CD4-positive, alpha-beta T cell treated with Interleukin-17A for 1 hour (primary cell): ENCODE data around the gene DOCK10.
"Not testable (repeated sequence)": the region's sequence is repeated elsewhere in the genome, so short reads cannot be mapped to it uniquely, and the experiment has no call there.

Experiments
- DNase-seq: peaks from one replicate; pipeline ENCODE4 v3.0.0-alpha.2; 2020

DOCK10 gene

GRCh38 chr2:225041851-225042799 lies at the start of gene DOCK10:
Gene DOCK10, minus strand, starts transcription at chr2:225042468. Its CDS starts 94 bp downstream, at chr2:225042374.
- peak; percentile 56 for DNase-seq

GRCh38 chr2:225091336-225091735 lies 49.1 kb upstream of the DOCK10 start:
- DNase-seq, result no peak

DNA sequence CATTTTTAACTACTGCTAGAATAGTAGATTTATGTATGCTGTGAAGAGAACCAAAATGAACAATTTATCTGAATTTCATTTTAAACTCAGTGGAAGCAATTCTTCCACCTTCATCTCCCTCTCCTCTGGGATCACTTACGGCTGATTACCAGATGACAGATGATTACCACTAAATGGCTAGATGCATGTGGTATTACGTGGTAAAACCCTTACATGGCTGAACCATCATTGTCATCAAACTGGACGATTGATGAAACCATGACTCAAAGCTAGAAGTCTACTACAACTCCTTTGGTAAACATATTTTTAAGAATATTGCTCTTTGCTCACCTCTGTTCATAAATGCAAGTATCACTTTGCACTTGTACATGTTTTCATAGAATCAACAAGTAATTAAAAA lies 48.5 kb upstream of the DOCK10 start:
- no peak for DNase-seq

- no peak for DNase-seq
Measured at GRCh38 chr2:225086915-225087314, 44.6 kb upstream of the DOCK10 start.

DNA sequence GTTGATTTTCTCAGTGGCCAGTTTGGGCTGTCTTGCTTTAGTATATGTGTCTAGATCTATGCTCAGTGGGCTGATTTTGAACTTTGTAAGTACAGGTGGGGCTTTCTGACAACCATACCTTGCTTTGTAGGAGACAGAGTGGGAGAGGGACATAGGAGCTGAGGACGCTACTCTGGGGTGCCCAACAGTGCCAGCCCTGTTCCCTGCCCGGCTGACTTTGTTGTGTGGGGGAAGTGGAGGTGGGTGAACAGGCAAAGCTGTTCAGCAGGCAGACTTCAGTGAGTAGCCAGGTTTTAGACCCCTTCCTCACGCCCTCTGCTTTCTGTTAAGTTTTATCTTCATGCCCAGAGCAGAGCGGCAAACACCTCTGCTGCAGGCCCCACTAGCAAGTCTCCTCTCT lies 44.2 kb upstream of the DOCK10 start:
- DNase-seq, result no peak

DNA sequence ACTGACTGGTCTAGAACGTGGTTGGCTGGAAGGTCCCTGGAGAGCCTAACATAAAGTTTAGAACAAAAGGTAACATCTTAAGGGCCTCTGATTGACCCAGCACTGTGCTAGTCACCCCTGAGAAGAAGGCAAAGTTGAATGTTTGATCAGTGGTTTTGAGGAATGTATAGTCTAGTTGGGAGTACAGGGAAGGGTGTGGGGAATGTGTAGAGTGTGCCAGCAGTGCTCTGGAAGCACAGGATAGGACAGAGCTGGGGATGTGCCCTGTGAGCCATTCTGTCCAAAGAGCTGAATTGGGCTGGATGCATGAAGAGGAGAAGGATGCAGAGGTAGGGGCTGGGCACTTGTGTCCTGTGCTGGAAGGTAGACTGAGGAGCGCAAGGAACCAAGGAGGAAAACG lies 41.0 kb upstream of the DOCK10 start:
- no peak for DNase-seq

DNA sequence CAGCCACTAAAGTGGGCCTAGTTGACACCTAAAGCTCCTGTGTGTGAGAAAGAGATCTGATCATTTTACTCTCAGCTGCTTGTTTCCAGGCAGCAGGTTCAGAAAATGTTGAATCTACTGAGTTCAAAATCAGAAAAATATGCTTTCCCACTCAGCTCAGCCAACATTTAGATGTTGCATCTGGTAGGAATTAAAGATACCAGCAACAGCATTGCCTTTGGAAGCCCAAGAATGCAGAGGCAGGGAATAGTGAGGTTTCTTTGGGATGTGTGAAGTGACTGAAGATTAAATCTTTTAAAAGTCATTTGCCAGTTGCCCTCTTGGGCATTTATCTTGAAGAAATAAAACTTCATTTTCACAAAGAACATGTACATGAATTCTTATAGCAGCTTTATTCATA lies 33.9 kb upstream of the DOCK10 start:
- DNase-seq, result no peak

DNA sequence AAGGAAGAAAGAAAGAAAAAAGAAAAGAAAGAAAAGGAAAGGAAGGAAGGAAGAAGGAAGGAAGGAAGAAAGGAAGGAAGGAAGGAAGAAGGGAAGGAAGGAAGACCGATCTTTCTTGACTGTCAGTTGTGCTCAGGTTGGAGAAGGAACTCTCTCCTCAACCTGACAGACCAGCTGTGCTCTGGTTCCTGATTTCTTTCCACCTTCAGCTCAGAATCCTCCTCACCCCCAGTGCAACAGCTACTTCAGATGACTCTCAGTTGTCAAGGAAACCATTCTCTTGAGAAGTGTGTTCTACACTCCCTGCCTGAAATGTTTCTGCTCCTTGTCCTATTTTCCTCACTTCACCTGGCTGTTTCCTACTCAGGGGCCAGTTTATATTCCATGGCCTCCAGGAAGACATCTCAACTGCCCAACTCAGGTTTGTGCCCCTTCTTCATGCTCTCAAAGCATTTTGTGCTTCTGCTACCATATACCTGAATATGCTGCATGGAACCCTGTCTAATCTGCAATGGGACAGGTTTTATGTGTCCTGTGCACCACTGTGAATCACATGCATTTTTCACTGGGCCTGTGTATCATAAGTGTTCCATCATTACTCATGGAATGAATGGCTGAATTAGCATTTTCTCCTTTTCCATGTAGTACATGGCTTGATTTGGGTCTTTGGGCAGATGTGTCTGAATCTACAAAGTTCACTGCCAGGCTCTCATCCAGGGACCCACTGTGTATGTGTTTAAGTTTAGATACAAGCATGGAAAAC lies 32.8 kb upstream of the DOCK10 start:
- no peak for DNase-seq

GRCh38 chr2:225074366-225074765 lies 32.1 kb upstream of the DOCK10 start:
- DNase-seq, result no peak

GRCh38 chr2:225073198-225073597 lies 30.9 kb upstream of the DOCK10 start:
- no peak for DNase-seq

GRCh38 chr2:225072444-225072843 lies 30.2 kb upstream of the DOCK10 start:
- no peak for DNase-seq

DNA sequence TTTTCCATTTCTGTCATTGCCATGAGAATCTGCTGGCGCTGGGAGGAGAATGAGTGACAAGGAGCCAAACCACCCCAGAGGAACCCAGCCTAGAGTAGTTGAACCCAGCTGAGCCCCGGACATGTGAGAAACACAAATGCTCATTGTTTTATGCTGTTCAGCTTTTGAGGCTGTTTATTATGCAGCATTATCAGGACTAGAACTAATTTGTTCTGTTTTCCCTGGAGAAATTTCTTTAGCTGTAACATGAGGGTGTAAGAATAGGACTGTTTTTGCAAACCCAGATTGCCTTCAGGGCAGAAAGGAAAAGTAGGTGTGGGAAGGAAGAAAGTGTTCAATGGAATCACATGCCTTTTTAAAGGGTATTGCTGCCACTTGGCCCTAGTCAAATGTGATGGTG lies 28.5 kb upstream of the DOCK10 start:
- no peak for DNase-seq

- DNase-seq, result no peak
Measured at GRCh38 chr2:225069966-225070365, 27.7 kb upstream of the DOCK10 start.

DNA sequence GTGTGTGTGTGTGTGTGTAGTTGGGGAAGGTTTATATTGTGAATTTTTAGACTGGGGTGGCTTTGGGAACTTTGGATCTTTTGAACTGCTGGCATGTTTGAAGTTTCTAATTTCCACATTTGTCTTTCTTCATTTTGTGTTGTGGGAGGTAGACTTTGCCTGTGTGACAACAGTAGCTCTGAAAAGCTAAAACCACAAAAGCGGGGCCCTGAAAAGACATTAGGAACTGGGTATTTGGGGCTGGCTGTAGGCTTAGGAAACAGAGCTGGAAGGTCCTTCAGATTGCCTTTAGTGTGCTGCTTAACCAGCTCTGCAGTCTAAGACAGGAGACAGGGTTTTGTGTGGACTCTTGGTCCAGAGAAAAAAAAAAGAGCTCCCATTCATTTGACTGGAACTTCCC lies 27.2 kb upstream of the DOCK10 start:
- DNase-seq, result no peak

- no peak for DNase-seq
Measured at GRCh38 chr2:225065882-225066281, 23.6 kb upstream of the DOCK10 start.

GRCh38 chr2:225064928-225065327 lies 22.7 kb upstream of the DOCK10 start:
- no peak for DNase-seq

DNA sequence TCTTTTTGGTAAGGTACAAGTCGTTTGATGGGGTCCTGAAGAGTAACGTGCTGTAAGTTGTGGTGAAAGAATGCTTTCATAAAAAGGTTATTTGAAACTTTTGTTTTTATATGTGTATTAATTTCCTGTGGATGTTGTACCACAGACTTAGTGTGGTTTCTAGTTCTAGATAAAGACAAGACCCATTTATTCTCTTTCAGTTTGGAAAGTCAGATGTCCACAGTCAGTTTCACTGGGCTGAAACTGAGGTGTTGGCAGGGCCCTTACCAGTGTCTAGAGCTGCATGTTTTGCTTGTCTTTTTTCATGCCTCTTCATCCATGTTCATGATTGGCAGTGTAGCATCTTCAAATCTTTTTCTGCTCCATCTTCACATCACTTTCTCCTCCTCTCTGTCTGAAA lies 22.1 kb upstream of the DOCK10 start:
- DNase-seq, result peak; percentile 17

- DNase-seq, result peak; percentile 29
Measured at GRCh38 chr2:225056330-225057073, 14.2 kb upstream of the DOCK10 start.

DNA sequence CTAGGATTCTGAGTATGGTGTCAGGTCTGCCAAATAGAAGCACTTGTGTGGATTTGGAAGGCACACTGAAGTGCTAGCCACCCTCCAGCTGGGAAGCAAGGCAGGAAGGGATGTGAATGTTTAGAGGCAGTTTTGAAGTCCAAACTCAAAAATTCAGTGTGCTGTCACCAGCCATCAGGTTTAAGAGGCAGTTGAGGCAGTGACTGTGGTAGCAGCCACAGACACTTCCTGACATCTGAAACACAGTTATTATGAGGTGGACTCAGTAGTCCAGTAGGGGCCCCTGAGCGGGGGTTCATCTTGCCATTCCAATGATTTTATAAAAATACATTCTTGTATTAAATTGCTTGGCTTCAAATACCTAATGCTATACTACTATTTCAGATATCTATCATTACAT lies 13.4 kb upstream of the DOCK10 start:
- DNase-seq, result no peak

DNA sequence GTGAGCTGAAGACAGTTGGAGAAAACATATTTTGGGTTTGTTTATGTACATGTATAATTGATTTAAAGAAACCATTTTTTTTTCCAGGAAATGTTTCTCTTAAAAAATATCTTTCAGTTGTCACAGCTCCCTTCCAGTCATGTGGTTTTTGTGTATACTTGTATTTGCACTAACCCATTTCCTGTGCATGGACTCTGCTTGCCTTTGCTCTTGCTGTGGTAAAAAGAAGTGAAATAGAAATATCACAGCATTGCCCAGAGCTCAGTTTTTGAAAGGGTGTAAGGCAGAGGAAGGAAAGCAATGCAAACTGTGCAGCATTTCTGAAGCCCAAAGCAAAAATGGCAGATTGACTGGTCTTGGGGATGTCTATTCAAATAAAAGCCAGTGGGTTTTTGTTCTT lies 10.4 kb upstream of the DOCK10 start:
- peak; percentile 72 for DNase-seq

DNA sequence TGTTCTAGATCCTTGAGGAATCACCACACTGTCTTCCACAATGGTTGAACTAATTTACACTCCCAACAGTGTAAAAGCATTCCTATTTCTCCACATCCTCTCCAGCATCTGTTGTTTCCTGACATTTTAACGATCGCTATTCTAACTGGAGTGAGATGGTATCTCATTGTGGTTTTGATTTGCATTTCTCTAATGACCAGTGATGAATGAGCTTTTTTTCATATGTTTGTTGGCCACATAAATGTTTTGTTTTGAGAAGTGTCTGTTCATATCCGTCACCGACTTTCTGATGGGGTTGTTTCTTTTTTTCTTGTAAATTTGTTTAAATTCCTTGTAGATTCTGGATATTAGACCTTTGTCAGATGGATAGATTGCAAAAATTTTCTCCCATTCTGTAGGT lies 5.2 kb upstream of the DOCK10 start:
- not testable (repeated sequence) for DNase-seq

- DNase-seq, result no peak
Measured at GRCh38 chr2:225042800-225043167, 516 bp upstream of the DOCK10 start.

DNA sequence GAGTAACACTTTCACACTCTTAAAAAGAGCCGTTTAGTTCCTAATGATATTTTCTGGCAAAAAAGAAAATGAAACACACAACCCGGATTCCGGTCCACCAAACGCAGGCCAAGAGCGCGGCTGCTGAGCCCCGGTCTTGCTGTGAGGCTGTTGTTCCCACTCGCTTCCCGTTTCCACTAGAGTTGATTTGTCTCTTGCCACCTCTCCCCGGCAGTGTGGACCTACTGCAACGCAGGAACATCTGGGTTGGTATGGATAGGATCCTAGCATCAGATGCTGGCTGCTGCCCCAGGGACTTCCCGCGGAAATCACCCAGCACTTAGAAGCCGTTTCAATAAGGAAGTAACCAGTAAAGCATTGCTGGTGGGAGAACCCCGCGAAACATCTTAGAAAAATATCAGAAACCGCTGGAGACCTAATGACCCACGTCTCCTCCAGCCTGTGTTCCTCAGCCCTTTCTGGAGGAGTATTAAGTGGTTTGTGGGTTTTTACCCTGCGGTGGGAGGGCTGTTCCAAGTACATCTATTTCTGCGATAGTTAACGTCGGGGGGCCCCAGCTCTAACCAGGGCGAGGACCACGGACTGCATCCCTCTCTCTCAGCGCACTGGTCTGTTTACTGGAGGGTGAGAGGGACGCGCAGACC lies 939 bp downstream of the DOCK10 start:
- peak; percentile 78 for DNase-seq
